T-cell (primary cell): ENCODE measurements around the gene TNRC6A. TPM values are rescaled to one million over a fixed set of nuclear protein-coding genes. Genes with fewer than 3 reads are reported as not detected.

Experiments
- ATAC-seq, 4 experiments: fragments of 200-7000 bp in 3 of 4; fragments of 150-1000 bp in 1 of 4; cut with Tn5 transposase; replicated peaks in 1 of 4; 1 replicate in 3 of 4; 2 replicates in 1 of 4; pipeline ENCODE4 v1.10.0; 2021; ENCODE audit warnings: moderate library complexity in 3 of 4, mild to moderate bottlenecking in 2 of 4, moderate number of reproducible peaks in 1 of 4
- CTCF ChIA-PET, 2 donors: fragments of 300-600 bp; sonication (Branson Sonifier 250); formaldehyde crosslinking; loops; one replicate each; lab custom pipeline; 2022; ENCODE audit warnings: antibody characterized with exemption in 2 of 2; lab: Charles Lee
- POLR2A ChIA-PET, 2 donors: fragments of 300-600 bp; sonication (Branson Sonifier 250); formaldehyde crosslinking; loops; one replicate each; lab custom pipeline; 2022; ENCODE audit warnings: antibody characterized with exemption in 2 of 2; lab: Charles Lee
- DNase-seq, 35 experiments: peaks; one replicate each; pipeline versions ENCODE4 v3.0.0 to v3.0.0-alpha.2; 2013 to 2023
- H3K27ac ChIP-seq: one replicate; pipeline ENCODE4 v1.5.1; 2013; ENCODE audit warnings: low read length
- H3K27me3 ChIP-seq, 2 experiments: replicated peaks in 1 of 2; 1 replicate in 1 of 2; 2 replicates in 1 of 2; pipeline versions ENCODE4 v1.6.1 to v1.7.0; 2013; ENCODE audit warnings: low read length in 1 of 2, mixed read lengths in 1 of 2; ENCODE audit not compliant: control insufficient read depth in 2 of 2, insufficient read depth in 2 of 2; ENCODE audit errors: extremely low read depth in 1 of 2
- H3K36me3 ChIP-seq, 2 donors: 1 replicate in 1 of 2; 2 replicates in 1 of 2; pipeline versions ENCODE4 v1.6.1 to v1.7.0; 2013; ENCODE audit warnings: low read length in 1 of 2; ENCODE audit not compliant: control insufficient read depth in 2 of 2, insufficient read depth in 1 of 2; ENCODE audit errors: extremely low read depth in 1 of 2
- H3K4me1 ChIP-seq, 2 experiments: 1 replicate in 1 of 2; 2 replicates in 1 of 2; pipeline versions ENCODE4 v1.6.1 to v1.7.0; 2013; ENCODE audit warnings: low read length in 2 of 2, mixed read lengths in 1 of 2; ENCODE audit not compliant: insufficient read depth in 2 of 2, control insufficient read depth in 1 of 2; ENCODE audit errors: extremely low read depth in 1 of 2
- H3K4me3 ChIP-seq, 2 donors: 1 replicate in 1 of 2; 2 replicates in 1 of 2; pipeline versions ENCODE4 v1.5.1 to v1.7.0; 2013; ENCODE audit warnings: mild to moderate bottlenecking in 2 of 2, low read length in 1 of 2, moderate library complexity in 1 of 2; ENCODE audit not compliant: control insufficient read depth in 1 of 2; ENCODE audit errors: extremely low read depth in 1 of 2
- H3K9me3 ChIP-seq: 2 replicates; pipeline ENCODE4 v1.7.0; 2013
- H3K27ac Mint-ChIP-seq, 2 donors: one replicate each; pipeline ENCODE4 v1.8.0; 2020 to 2021; ENCODE audit warnings: mild to moderate bottlenecking in 2 of 2, mixed read lengths in 2 of 2
- H3K27me3 Mint-ChIP-seq, 2 donors: one replicate each; pipeline ENCODE4 v1.8.0; 2021 to 2022; ENCODE audit warnings: mixed read lengths in 2 of 2
- H3K36me3 Mint-ChIP-seq: one replicate; pipeline ENCODE4 v1.8.0; 2021; ENCODE audit warnings: mixed read lengths
- H3K4me1 Mint-ChIP-seq, 3 donors: one replicate each; pipeline ENCODE4 v1.8.0; 2020 to 2022; ENCODE audit warnings: mixed read lengths in 3 of 3, mild to moderate bottlenecking in 1 of 3
- H3K4me3 Mint-ChIP-seq, 3 donors: one replicate each; pipeline ENCODE4 v1.8.0; 2020 to 2022; ENCODE audit warnings: mild to moderate bottlenecking in 3 of 3, mixed read lengths in 3 of 3, moderate library complexity in 3 of 3
- H3K9me3 Mint-ChIP-seq, 3 donors: one replicate each; pipeline ENCODE4 v1.8.0; 2020 to 2022; ENCODE audit warnings: mixed read lengths in 3 of 3
- WGBS: methylation state at CpG from one replicate; pipeline ENCODE4 v1.1.5; 2013; ENCODE audit warnings: missing lambda C conversion rate; ENCODE audit not compliant: insufficient coverage; 5-methylcytosine and 5-hydroxymethylcytosine counted together
- total RNA-seq, 35 experiments: library from RNA in 6 of 35; stranded (reverse) in 6 of 35; fragments of 120-200 nt in 1 of 35; gene quantifications; one replicate each; pipeline versions ENCODE4 v1.2.1 to v1.2.4 and lab custom pipeline; 2013 to 2026

Gene TNRC6A
- total RNA-seq, 5 donors from 2014 or later (not counting 1 experiment from before 2014, with no cell fraction given): 74.7 to 79.4 (median 77.9) TPM

DNA sequence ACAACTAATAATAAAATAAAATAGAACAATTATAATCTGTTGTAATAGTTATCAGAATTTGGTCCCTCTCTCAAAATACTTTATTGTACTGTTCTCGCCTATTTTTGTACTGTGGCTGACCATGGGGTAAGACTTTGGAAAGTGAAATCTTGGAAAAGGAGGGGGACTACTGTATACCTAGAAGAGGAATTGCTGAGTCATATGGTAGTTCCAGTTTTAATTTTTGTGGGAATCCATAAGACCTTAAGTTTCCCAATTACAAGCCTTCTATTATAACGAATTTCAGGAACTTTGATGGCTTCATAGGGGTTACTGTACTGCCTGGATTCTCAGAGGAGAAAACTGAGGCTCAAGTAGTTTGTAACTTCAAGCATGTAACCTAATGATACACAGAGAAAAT, 35.5 kb downstream of the TNRC6A start:
- no peaks in the 10 kb centered on the region for H3K27me3 Mint-ChIP-seq
- ATAC-seq (no peak), DNase-seq (no peak)
- WGBS: no CpG with 5 or more reads among the region's 2 CpGs
- no peaks in the 10 kb centered on the region for H3K27me3 ChIP-seq
- no peak overlapping the region for H3K4me3 ChIP-seq
- ChIA-PET CTCF (no interaction called here), POLR2A (no interaction called here)
- no peak overlapping the region for H3K27ac ChIP-seq
- no peaks in the 10 kb centered on the region for H3K9me3 ChIP-seq
- H3K4me3 Mint-ChIP-seq: no peak overlapping the region
- H3K27ac Mint-ChIP-seq: no peak overlapping the region
- H3K36me3 Mint-ChIP-seq: peaks cover 29% of the 10 kb centered on the region
- no peaks in the 10 kb centered on the region for H3K4me1 ChIP-seq
- peaks cover 0 to 33% of the 10 kb centered on the region in 2 donors for H3K36me3 ChIP-seq
- no peaks in the 10 kb centered on the region for H3K9me3 Mint-ChIP-seq
- peaks cover 26 to 32% (median 27%) of the 10 kb centered on the region in 3 donors for H3K4me1 Mint-ChIP-seq

DNA sequence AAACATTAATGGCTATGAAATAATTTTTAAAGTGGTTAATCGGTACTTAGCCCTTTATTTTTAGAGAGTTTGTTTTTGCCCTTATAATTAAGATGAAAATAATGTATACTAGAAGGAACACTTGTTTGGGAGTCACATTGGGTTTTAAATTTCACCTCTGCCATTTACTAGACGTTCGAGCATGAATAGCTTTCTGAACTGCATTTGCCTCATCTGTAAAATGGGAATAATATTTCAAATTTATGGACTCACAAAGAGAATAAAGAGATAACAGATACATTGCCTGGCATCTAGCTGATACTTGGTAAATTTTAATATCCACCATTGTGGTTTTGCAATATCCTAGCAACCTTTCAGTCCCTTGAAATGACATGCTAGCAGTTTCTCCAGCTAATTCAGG, 36.6 kb downstream of the TNRC6A start:
- Mint-ChIP-seq H3K4me3 (no peak overlapping the region), H3K27me3 (no peaks in the 10 kb centered on the region), H3K9me3 (no peaks in the 10 kb centered on the region), H3K36me3 (peaks cover 29% of the 10 kb centered on the region), H3K27ac (peak overlapping the region in 1 of 2 donors; percentile 28), H3K4me1 (peaks cover 35 to 41% (median 36%) of the 10 kb centered on the region in 3 donors)
- no peaks in the 10 kb centered on the region for H3K27me3 ChIP-seq
- ATAC-seq (no peak), DNase-seq (no peak)
- ChIA-PET POLR2A (no interaction called here), CTCF (interaction anchor here in 1 of 2 donors (0.5 kb wide), 1 partner anchor 36 kb away, joined by 5 read pairs; no protein-coding TSS in a partner anchor)
- no peak overlapping the region for H3K4me3 ChIP-seq
- no peaks in the 10 kb centered on the region for H3K9me3 ChIP-seq
- WGBS: no CpG with 5 or more reads among the region's 3 CpGs
- peaks cover 0 to 25% of the 10 kb centered on the region in 2 donors for H3K36me3 ChIP-seq
- no peak overlapping the region for H3K27ac ChIP-seq
- H3K4me1 ChIP-seq: no peaks in the 10 kb centered on the region

DNA sequence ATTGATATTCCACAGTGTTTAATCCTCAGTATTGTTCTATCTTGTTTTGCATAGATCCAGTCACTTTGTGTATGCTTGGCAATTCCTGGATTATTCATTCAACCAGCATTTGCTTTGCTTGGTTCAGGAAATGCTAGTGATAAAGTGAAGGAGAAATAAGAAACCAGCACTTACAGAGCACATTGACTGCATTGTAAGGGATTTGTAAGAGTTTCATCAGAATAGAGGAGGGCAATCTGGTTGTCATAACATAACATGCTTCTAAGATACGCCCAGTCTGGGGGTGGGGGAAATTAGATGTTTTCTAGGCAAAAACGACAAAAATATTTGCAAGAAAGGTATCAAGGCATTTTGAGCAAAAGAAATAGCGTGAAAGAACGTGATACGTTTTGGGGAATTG, 40.4 kb downstream of the TNRC6A start:
- H3K4me1 ChIP-seq: no peaks in the 10 kb centered on the region
- CTCF ChIA-PET: interaction anchor here in 1 of 2 donors (0.5 kb wide), 1 partner anchor 213 kb away, joined by 5 read pairs; no protein-coding TSS in a partner anchor
- POLR2A ChIA-PET: interaction anchor here (0.6 kb wide), 2 partner anchors 11 to 203 kb away, joined by 7 read pairs; no protein-coding TSS in a partner anchor
- no peak overlapping the region for H3K27ac ChIP-seq
- H3K36me3 Mint-ChIP-seq: peaks cover 24% of the 10 kb centered on the region
- H3K4me3 ChIP-seq: no peak overlapping the region
- no peaks in the 10 kb centered on the region for H3K27me3 ChIP-seq
- no peak for DNase-seq
- peaks cover 56 to 60% (median 57%) of the 10 kb centered on the region in 3 donors for H3K4me1 Mint-ChIP-seq
- H3K9me3 Mint-ChIP-seq: no peaks in the 10 kb centered on the region
- H3K27me3 Mint-ChIP-seq: no peaks in the 10 kb centered on the region
- ATAC-seq: no peak
- peaks cover 0 to 12% of the 10 kb centered on the region in 2 donors for H3K36me3 ChIP-seq
- 86% methylated on average over 5 of the region's 5 CpGs for WGBS
- H3K27ac Mint-ChIP-seq: peak overlapping the region; percentile 22 to 33
- no peaks in the 10 kb centered on the region for H3K9me3 ChIP-seq
- H3K4me3 Mint-ChIP-seq: no peak overlapping the region

DNA sequence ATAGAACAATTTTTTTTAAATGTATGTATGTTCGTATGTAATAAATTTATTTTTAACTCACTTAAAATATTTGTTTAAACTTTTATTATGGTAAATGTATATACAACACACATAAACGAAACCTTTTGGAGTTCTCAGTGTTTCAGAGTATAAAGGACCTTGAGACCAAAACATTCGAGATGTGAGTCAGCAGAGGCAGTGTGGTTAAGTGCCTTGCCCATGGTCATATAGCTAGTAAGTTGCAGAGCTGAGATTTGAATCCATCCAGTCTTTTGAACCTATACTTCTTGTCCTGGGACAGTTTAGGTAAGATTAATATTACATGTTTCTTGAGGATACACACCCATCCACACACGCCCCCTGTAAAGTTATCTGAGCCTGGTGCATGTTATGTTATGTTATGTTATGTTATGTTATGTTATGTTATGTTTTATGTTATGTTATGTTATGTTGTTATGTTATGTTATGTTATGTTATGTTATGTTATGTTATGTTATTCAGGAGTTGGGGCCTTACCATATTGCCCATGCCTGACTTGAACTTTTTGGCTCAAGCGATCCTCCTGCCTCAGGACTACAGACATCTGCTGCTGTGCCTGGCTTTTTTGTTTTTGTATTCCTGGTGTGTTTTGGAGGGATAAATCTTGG, 41.8 kb downstream of the TNRC6A start:
- no peak for DNase-seq
- ChIA-PET CTCF (no interaction called here), POLR2A (no interaction called here)
- Mint-ChIP-seq H3K27ac (peak overlapping the region in 1 of 2 donors; percentile 32), H3K9me3 (no peaks in the 10 kb centered on the region), H3K36me3 (peaks cover 31% of the 10 kb centered on the region), H3K27me3 (no peaks in the 10 kb centered on the region), H3K4me3 (no peak overlapping the region), H3K4me1 (peaks cover 57 to 62% (median 61%) of the 10 kb centered on the region in 3 donors)
- Histone ChIP-seq H3K4me1 (no peaks in the 10 kb centered on the region), H3K36me3 (peaks cover 0 to 13% of the 10 kb centered on the region in 2 donors), H3K9me3 (no peaks in the 10 kb centered on the region), H3K27ac (no peak overlapping the region), H3K4me3 (no peak overlapping the region), H3K27me3 (no peaks in the 10 kb centered on the region)
- WGBS: no CpG with 5 or more reads among the region's 5 CpGs
- ATAC-seq: no peak

DNA sequence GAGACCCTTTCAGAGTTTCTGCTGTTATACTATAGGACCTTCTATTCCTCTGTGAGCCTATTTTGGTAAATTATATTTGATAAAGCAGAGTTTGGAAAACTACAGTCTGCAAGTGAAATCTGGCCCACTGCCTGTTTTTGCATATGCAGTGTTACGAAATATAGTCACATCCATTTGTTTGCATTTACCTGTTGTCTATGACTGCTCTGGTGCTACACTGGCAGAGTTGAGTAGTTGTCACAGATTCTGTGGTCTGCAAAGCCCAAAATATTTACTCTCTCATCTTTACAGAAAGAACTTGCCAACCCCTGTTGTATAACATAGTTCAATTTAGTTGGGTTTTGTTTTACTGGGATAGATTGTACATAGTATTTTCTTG, 42.3 kb downstream of the TNRC6A start:
- Histone ChIP-seq H3K9me3 (no peaks in the 10 kb centered on the region), H3K4me3 (no peak overlapping the region), H3K36me3 (peaks cover 0 to 17% of the 10 kb centered on the region in 2 donors), H3K27ac (no peak overlapping the region), H3K27me3 (no peaks in the 10 kb centered on the region), H3K4me1 (no peaks in the 10 kb centered on the region)
- no peak for ATAC-seq
- Mint-ChIP-seq H3K4me1 (peaks cover 55 to 62% (median 61%) of the 10 kb centered on the region in 3 donors), H3K27ac (peak overlapping the region in 1 of 2 donors; percentile 62), H3K36me3 (peaks cover 36% of the 10 kb centered on the region), H3K4me3 (no peak overlapping the region), H3K9me3 (no peaks in the 10 kb centered on the region), H3K27me3 (no peaks in the 10 kb centered on the region)
- ChIA-PET POLR2A (no interaction called here), CTCF (no interaction called here)
- 100% methylated on average over 1 of the region's 1 CpG for WGBS
- no peak for DNase-seq

DNA sequence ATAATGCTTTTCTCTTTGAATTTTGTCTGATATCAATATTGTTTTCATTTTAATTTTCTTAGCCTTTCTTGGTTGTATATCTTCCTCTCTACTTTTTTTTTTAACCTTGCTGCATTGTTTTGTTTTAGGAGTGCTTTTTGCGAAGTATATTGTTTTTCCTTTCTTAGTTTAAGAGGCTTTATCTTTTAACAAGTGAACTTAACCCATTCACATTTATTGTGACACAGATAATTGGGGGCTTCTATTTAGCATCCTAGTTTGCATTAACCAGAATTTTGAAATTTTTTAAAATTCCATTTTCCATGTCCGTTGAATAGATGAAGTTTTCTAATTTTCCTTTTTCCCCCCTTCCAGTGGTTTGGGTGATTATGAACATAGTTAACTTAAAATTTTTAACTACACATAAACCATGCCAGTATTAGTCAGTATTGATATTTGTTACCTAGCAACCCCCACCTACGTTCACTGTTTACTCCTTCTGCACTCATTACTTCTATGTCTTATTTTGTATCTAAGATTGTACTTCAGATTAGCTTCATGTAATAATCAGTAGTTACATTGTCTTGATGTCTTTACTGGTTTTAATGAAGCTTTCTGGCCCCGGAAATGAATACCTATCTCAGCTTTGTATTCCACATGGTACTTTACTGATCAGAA, 44.4 kb downstream of the TNRC6A start:
- no peak overlapping the region for H3K4me3 ChIP-seq
- Mint-ChIP-seq H3K4me1 (peaks cover 46 to 54% (median 54%) of the 10 kb centered on the region in 3 donors), H3K4me3 (no peak overlapping the region), H3K27me3 (no peaks in the 10 kb centered on the region), H3K27ac (peak overlapping the region; percentile 41 to 54), H3K9me3 (no peaks in the 10 kb centered on the region), H3K36me3 (peaks cover 40% of the 10 kb centered on the region)
- peak in 1 of 35 experiments; percentile 6 for DNase-seq
- H3K4me1 ChIP-seq: no peaks in the 10 kb centered on the region
- H3K27ac ChIP-seq: no peak overlapping the region
- POLR2A ChIA-PET: no interaction called here
- peak in 1 of 4 experiments; percentile 32 for ATAC-seq
- WGBS: no CpG with 5 or more reads among the region's 4 CpGs
- H3K9me3 ChIP-seq: no peaks in the 10 kb centered on the region
- no peaks in the 10 kb centered on the region for H3K27me3 ChIP-seq
- CTCF ChIA-PET: interaction anchor here (0.6 to 0.7 kb wide), 2 partner anchors 43 to 216 kb away, joined by 3 to 6 read pairs; no protein-coding TSS in a partner anchor
- H3K36me3 ChIP-seq: peaks cover 0 to 33% of the 10 kb centered on the region in 2 donors
